Natural killer cell (primary cell): Measurements from ENCODE around the gene HYAL2. TPM values are rescaled to one million over a fixed set of nuclear protein-coding genes. Genes with fewer than 3 reads are reported as not detected.
"Not testable (repeated sequence)": the region's sequence is repeated elsewhere in the genome, so short reads cannot be mapped to it uniquely, and the experiment has no call there.

Experiments used
- ATAC-seq, 3 donors: fragments of 150-1000 bp in 2 of 3; fragments of 200-7000 bp in 1 of 3; cut with Tn5 transposase; 1 replicate in 1 of 3; 2 replicates in 2 of 3; pipeline ENCODE4 v1.10.0; 2021; ENCODE audit warnings: mild to moderate bottlenecking in 2 of 3, moderate library complexity in 2 of 3
- DNase-seq, 2 donors: peaks; one replicate each; pipeline versions ENCODE4 v3.0.0 to v3.0.0-alpha.2; 2013 to 2021; ENCODE audit warnings: mixed read lengths in 1 of 2
- H3K27ac ChIP-seq: one replicate; pipeline ENCODE4 v1.5.1; 2013; ENCODE audit warnings: mild to moderate bottlenecking, low read length
- H3K27me3 ChIP-seq: one replicate; pipeline ENCODE4 v1.6.1; 2013; ENCODE audit warnings: low read length; ENCODE audit not compliant: control insufficient read depth, insufficient read depth
- H3K36me3 ChIP-seq: one replicate; pipeline ENCODE4 v1.6.1; 2013; ENCODE audit warnings: low read length; ENCODE audit not compliant: control insufficient read depth, insufficient read depth
- H3K4me1 ChIP-seq: one replicate; pipeline ENCODE4 v1.6.1; 2013; ENCODE audit warnings: low read length; ENCODE audit not compliant: control insufficient read depth, insufficient read depth
- H3K4me3 ChIP-seq: one replicate; pipeline ENCODE4 v1.5.1; 2013; ENCODE audit warnings: low read length
- H3K9me3 ChIP-seq: one replicate; pipeline ENCODE4 v1.6.1; 2013; ENCODE audit warnings: low read length; ENCODE audit not compliant: control insufficient read depth, insufficient read depth
- H3K27ac Mint-ChIP-seq, 2 donors: one replicate each; pipeline ENCODE4 v1.8.0; 2022; ENCODE audit warnings: mild to moderate bottlenecking in 2 of 2, mixed read lengths in 2 of 2, moderate library complexity in 1 of 2
- H3K27me3 Mint-ChIP-seq, 2 donors: one replicate each; pipeline ENCODE4 v1.8.0; 2022; ENCODE audit warnings: low read depth in 2 of 2, mixed read lengths in 2 of 2
- H3K36me3 Mint-ChIP-seq: one replicate; pipeline ENCODE4 v1.8.0; 2022; ENCODE audit warnings: mixed read lengths
- H3K4me1 Mint-ChIP-seq, 2 donors: one replicate each; pipeline ENCODE4 v1.8.0; 2022; ENCODE audit warnings: mixed read lengths in 2 of 2
- H3K4me3 Mint-ChIP-seq: one replicate; pipeline ENCODE4 v1.8.0; 2022; ENCODE audit warnings: mild to moderate bottlenecking, moderate library complexity, mixed read lengths
- H3K9me3 Mint-ChIP-seq, 2 donors: one replicate each; pipeline ENCODE4 v1.8.0; 2022; ENCODE audit warnings: mixed read lengths in 2 of 2
- CTCF ChIP-seq: fragments of 200-600 bp; IDR thresholded peaks from one replicate; pipeline ENCODE4 v1.8.0; 2022; ENCODE audit warnings: antibody characterized with exemption
- WGBS: methylation state at CpG from one replicate; pipeline ENCODE4 v1.1.7; 2013; ENCODE audit warnings: missing lambda C conversion rate; ENCODE audit not compliant: insufficient coverage; 5-methylcytosine and 5-hydroxymethylcytosine counted together
- intact Hi-C: fragments of 100-400 bp; cut with micrococcal nuclease; formaldehyde crosslinking; loops from one replicate; pipeline ENCODE4 v1.14.2; 2022
- total RNA-seq, 4 donors: library from RNA; stranded (reverse); fragments of 120-200 nt in 1 of 4; gene quantifications; one replicate each; pipeline versions ENCODE4 v1.2.3 to v1.2.4, GENCODE V29; 2013 to 2022

The HYAL2 gene
- total RNA-seq, 3 donors from 2014 or later (not counting 1 experiment from before 2014, with no cell fraction given): 1.2 to 3.7 (median 3.1) TPM

GRCh38 chr3:50273689-50274065, 48.9 kb downstream of the HYAL2 start:
- ATAC-seq: no peak
- no peak for TF ChIP-seq CTCF
- H3K4me1 Mint-ChIP-seq: peaks cover 11 to 32% of the 10 kb centered on the region in 2 donors
- Histone ChIP-seq H3K27me3 (peaks cover 38% of the 10 kb centered on the region), H3K27ac (no peak overlapping the region), H3K4me3 (no peak overlapping the region), H3K9me3 (no peaks in the 10 kb centered on the region), H3K36me3 (no peaks in the 10 kb centered on the region), H3K4me1 (peaks cover 33% of the 10 kb centered on the region)
- WGBS: 26% methylated on average over 30 of the region's 31 CpGs
- H3K27me3 Mint-ChIP-seq: peaks cover 13 to 33% of the 10 kb centered on the region in 2 donors
- H3K4me3 Mint-ChIP-seq: no peak overlapping the region
- H3K36me3 Mint-ChIP-seq: no peaks in the 10 kb centered on the region
- DNase-seq: no peak
- H3K27ac Mint-ChIP-seq: no peak overlapping the region
- no peaks in the 10 kb centered on the region for H3K9me3 Mint-ChIP-seq
- intact Hi-C loops: loop anchor here (1.0 to 5.0 kb wide), 5 partner anchors 27 to 154 kb away; no protein-coding TSS in a partner anchor

- Mint-ChIP-seq H3K4me3 (peak overlapping the region; percentile 70), H3K27me3 (peaks cover 13 to 35% of the 10 kb centered on the region in 2 donors), H3K27ac (peak overlapping the region; percentile 67 to 82), H3K36me3 (no peaks in the 10 kb centered on the region), H3K9me3 (no peaks in the 10 kb centered on the region), H3K4me1 (peaks cover 11 to 32% of the 10 kb centered on the region in 2 donors)
- intact Hi-C loops: loop anchor here (1.0 to 5.0 kb wide), 4 partner anchors 27 to 154 kb away; no protein-coding TSS in a partner anchor
- H3K27ac ChIP-seq: no peak overlapping the region
- H3K4me1 ChIP-seq: peaks cover 33% of the 10 kb centered on the region
- 5% methylated on average over 61 of the region's 61 CpGs for WGBS
- H3K36me3 ChIP-seq: no peaks in the 10 kb centered on the region
- ATAC-seq (peak; percentile 90 to 94 (median 93)), DNase-seq (peak; percentile 89 to 91)
- H3K27me3 ChIP-seq: peaks cover 38% of the 10 kb centered on the region
- H3K4me3 ChIP-seq: no peak overlapping the region
- no peaks in the 10 kb centered on the region for H3K9me3 ChIP-seq
- peak; percentile 96 for TF ChIP-seq CTCF
Measured at GRCh38 chr3:50272911-50273688, 49.4 kb downstream of the HYAL2 start.

GRCh38 chr3:50272538-50272910, 50.0 kb downstream of the HYAL2 start:
- not testable (repeated sequence) for H3K27ac ChIP-seq, H3K36me3 Mint-ChIP-seq, H3K4me3 ChIP-seq, DNase-seq, H3K9me3 Mint-ChIP-seq, H3K9me3 ChIP-seq, ATAC-seq, H3K36me3 ChIP-seq, H3K4me3 Mint-ChIP-seq
- Histone ChIP-seq H3K27me3 (peaks cover 41% of the 10 kb centered on the region), H3K4me1 (peaks cover 33% of the 10 kb centered on the region)
- H3K27me3 Mint-ChIP-seq: peaks cover 13 to 31% of the 10 kb centered on the region in 2 donors
- peak overlapping the region in 1 of 2 donors; percentile 82 for H3K27ac Mint-ChIP-seq
- intact Hi-C loops: loop anchor here (5.0 kb wide), 2 partner anchors 150 to 155 kb away; no protein-coding TSS in a partner anchor
- H3K4me1 Mint-ChIP-seq: peaks cover 11 to 32% of the 10 kb centered on the region in 2 donors
- 92% methylated on average over 6 of the region's 10 CpGs for WGBS

GRCh38 chr3:50271314-50271936, 51.1 kb downstream of the HYAL2 start:
- TF ChIP-seq CTCF: no peak
- H3K27ac ChIP-seq: no peak overlapping the region
- H3K4me1 Mint-ChIP-seq: peaks cover 11 to 32% of the 10 kb centered on the region in 2 donors
- peaks cover 34% of the 10 kb centered on the region for H3K27me3 ChIP-seq
- peaks cover 13 to 24% of the 10 kb centered on the region in 2 donors for H3K27me3 Mint-ChIP-seq
- no peak overlapping the region for H3K4me3 ChIP-seq
- no peaks in the 10 kb centered on the region for H3K9me3 ChIP-seq
- peaks cover 33% of the 10 kb centered on the region for H3K4me1 ChIP-seq
- H3K4me3 Mint-ChIP-seq: no peak overlapping the region
- ATAC-seq (no peak), DNase-seq (no peak)
- no peaks in the 10 kb centered on the region for H3K9me3 Mint-ChIP-seq
- intact Hi-C loops: loop anchor here (5.0 kb wide), 2 partner anchors 149 to 156 kb away; no protein-coding TSS in a partner anchor
- H3K27ac Mint-ChIP-seq: no peak overlapping the region
- WGBS: 90% methylated on average over 10 of the region's 10 CpGs
- H3K36me3 Mint-ChIP-seq: no peaks in the 10 kb centered on the region
- H3K36me3 ChIP-seq: no peaks in the 10 kb centered on the region
